RKO (cell line): ENCODE measurements around the gene DNTT.

ENCODE experiments used
- DNase-seq: peaks from one replicate; pipeline ENCODE4 v3.0.0-alpha.2; 2016; ENCODE audit warnings: low spot score

DNTT gene

GRCh38 chr10:96309628-96310320 lies 5.5 kb downstream of the DNTT start:
- DNase-seq: no peak

DNA sequence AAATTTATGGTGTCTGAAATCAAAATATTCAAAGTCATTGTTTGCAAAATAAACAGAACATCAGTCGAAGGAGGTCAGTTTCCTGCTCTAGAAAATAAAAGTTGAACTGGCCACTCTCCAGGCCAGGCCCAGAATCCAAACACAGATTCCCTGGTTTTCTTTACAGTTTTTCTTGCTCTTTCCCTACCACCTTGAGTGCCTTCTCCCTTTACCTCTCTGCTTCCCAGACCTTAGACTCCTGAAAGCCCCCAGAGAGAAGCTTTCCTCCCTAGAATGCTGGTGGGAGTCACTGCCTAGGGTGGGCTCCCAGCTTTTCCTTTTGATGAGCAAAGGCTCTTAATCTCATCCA lies 6.1 kb downstream of the DNTT start:
- no peak for DNase-seq

- no peak for DNase-seq
Observed at GRCh38 chr10:96311180-96311715, 7.0 kb downstream of the DNTT start.

GRCh38 chr10:96313344-96313743 lies 9.1 kb downstream of the DNTT start:
- no peak for DNase-seq

GRCh38 chr10:96317067-96317833 lies 13.0 kb downstream of the DNTT start:
- no peak for DNase-seq

DNA sequence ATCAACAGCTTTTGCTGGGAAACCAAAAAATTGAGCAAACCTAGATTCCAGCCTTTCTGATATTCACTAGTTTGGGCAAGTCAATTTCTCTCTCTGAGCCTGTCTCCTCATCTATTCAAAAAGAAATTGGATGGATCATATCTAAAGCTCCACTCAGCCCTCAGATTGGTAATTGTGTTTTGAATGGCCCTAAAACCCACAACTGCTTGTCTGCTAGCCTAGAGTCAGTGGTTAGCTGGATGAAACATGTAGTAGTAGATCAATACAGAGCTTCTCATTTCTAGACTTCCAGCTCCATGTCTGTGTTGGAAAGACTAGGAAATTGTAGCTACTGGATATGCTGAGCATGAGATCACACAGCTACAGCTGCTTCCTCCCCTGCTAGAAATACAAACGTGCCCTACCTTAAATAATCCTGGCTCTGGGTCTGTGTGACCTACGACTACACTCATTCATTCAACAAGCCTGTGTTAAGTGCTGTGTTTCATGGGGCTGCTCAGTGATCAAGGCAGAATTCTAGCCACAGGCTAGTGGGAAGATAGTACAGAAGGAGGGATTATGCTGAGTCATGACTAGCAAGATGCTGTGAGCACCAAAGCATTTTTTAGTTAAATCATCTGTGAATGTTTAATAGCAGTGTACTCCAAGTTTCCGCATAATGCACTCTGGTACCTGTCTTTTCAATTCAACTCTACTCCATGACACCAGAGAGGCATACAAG lies 15.7 kb downstream of the DNTT start:
- no peak for DNase-seq

DNA sequence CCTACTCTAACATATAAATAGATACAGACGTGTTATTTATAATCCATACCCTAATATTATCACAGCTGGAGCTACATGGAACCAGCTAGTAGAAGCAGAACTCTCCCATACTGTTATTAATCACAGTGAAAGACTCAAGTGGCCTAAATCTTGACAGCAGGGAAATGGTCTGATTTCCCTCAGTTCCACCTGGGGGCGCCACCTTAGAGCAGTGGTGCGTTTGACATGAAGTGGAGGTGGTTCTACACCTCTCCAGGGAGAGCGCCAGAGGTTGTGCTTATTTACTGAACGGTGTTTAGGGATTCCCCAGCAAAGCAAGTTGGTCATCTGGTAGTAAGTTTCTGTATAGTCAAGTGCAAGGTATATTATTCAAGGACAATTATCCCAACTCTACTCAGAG lies 17.6 kb downstream of the DNTT start:
- DNase-seq: no peak

DNA sequence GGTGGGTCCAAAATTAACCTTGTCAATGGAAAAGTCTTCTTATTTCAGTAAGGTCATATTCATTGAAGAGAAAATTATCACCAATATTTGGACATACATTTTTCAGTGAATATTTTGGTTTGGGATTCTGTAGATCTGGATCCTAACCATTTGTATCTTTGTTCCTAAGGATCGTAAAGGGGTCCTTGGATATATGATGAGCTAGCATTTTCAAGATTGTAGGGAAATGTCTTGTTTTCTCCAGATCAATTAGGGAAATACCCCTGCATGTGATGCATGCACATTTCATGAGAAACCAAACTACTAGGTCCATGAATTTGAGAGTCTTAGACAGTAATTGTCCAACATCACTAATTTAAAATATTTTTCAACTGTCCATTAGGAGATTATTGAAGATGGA lies 18.0 kb downstream of the DNTT start:
- no peak for DNase-seq

DNA sequence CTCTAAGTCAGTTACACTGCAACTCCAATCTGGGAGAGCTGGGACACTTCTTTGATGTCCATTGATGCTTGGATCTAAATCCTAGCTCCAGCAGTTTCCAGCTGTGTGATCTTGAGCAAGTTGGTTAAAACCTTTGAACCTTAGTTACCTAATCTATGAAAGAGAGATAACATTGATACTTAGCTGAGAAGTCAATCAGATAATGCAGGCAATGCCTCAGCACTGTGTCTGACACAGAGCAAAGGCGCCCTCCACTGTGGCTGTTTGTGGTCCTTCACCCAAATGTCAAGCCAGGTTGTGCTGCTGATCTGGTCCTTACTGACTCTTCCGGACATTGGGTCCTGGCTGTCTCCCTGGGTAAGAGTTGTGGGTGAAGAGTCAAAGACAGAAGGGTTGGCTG lies 20.2 kb downstream of the DNTT start:
- DNase-seq: no peak

DNA sequence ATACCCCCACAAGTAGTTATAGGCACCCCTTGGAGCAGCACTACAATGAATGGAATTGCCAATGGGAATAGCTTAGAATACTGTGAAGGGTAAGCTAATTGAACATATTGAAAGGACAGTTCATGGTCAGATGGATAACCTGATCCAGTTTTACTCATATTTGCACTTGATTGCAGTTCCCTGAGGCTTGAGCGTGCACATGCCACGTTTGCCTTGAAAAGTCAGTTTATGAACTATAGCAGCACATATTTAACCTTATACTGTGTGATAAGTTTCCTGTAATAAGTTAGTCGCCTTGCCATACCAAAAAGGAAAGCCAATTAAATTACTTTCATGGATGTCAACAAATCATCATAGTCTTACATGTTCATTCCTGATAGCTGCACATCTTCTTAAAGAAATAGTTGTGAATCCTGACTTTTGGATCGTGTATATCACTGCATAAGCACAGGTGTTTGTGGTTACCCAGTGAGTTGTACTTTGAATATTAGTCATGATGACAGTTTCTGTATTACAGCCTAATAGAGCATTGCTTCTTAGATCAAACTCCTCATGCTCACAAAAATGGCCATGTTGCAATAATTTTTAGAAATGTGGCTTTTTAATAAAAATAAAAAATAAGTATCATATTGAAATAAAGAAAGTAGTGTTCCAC lies 21.6 kb downstream of the DNTT start:
- peak; percentile 4 for DNase-seq

DNA sequence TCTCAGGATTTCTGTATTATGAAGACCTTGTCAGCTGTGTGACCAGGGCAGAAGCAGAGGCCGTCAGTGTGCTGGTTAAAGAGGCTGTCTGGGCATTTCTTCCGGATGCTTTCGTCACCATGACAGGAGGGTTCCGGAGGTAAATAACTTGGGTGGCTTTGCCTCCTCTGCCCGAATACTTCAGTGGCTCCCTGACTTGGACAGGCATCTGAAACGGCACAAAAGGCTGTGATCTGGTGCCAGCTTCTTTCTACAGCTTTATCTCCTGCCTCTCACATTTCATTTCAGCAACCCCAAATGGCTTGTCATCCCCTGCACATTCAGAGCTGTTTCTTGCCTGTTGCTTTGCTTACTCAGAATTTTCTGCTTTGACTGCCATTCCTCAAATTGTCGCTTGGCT lies 23.2 kb downstream of the DNTT start:
- DNase-seq: no peak

GRCh38 chr10:96333101-96333500 lies 28.9 kb downstream of the DNTT start:
- no peak for DNase-seq

GRCh38 chr10:96334616-96335526 lies 30.6 kb downstream of the DNTT start:
- peak; percentile 54 for DNase-seq

GRCh38 chr10:96337106-96337505 lies 32.9 kb downstream of the DNTT start:
- no peak for DNase-seq

DNA sequence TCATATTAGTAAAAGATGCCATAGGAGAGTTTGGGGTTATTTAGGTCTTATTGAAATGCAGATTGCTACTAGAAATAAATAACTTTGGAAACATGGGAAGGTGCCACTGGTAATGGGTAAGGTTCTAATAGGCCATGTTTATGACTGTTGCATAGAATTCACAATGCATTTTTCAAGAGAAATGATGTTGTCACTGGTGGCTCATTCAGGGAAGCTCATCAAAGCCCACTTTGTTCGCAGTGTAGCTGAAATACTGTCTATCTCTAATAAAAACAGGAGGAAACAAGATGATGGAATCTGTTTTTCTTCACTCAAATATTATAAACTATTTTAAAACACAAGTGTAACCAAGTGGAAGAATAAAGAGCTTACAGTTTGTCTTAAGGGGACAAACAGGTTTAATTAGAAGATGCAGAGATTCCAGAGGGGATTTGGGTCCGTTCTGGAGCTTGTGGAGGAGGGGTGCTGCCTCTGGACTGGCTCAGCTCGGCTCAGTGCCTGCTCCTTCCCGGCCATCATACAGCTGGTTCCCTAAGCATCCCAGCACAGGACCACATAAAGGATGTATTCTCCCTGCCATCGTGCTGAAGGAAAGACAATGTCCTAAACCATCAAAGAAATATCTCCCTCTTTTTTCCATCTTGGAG lies 34.2 kb downstream of the DNTT start:
- no peak for DNase-seq

GRCh38 chr10:96339383-96339782 lies 35.1 kb downstream of the DNTT start:
- no peak for DNase-seq

DNA sequence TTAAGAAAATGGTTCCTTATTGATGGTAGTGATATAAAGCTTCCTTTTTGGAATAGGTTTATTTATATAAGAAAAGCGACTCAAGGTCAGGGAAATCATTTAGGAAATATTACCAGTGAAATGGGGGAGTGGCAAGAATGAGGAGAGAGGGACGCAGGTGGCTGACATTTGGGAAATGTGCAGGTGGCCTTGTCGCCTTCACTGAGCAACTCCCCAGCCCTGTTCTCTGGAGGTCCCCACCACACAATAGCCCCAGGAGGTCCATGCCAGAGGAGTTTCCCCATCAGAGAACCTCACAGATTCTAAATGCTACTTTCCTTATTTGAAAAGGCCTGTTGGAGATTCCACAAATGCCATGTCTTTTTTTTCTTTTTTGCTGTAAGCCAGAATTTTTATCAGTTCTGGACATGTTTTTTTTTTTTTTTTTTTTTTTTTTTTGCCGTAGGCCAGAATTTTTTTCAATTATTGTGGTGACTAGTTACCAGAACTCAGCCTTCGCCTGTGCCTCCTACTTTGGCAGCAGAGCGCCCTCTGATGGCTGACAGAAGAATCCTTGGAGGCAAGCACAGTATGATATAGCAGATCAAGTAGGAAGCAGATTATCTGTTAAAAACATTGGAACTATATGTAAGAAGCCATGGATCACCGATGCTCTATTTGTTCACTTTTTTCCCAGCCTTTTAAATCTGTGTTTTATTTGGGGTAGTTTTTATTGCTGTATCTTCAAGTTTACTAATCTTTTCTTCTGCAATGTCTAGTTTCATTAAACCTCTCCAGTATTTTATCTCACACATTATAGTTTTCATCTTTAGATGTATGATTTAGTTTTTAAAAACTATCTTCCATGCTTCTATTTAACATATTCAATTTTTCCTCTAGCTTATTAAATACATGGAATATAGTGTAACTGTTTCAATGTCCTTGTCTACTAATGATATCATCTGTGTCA lies 36.0 kb downstream of the DNTT start:
- peak; percentile 73 for DNase-seq

DNA sequence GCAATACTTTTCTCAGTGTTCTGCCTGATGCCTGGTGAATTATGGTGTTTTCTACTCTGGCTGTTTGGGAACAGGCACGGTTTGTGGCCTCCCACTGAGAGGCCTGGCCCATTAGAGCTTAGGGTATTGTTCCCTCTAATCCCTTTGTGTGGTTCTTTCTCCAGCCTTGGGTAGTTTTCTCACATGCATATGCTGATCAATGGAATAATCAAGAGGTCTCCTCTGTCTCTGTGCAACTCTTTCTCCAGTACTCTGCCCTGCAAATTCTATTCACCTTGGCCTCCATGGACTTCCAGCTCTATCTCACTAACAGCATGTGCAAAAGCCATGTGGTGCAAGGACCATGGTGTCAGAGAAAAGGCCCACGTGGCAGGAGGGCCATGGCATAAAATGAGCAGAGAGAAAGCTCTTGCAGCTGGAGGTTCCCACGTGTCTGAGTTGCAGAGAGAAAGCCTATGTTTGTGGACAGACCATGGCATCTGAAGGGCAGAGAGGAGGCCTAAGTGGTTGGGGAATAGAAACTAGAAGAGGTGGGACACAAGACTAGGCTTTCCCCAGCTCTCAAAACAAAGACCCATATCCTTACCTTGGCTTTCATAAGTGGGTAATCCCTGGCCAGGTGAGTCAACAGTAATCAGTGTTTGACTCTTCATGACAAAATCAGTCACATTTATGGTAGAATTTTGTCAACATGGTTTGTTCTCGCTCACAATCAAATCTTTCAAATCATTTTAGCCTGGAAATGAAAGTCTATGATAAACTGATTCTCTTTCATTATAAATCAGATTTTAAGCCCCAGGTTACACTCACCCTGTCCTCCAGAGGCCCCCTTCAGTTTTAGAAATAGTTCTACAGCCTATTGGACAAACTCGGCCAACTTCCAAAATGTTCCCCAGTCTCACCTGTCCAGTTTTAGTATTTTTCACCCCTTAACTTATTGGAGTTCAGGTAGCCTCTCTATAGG lies 37.3 kb downstream of the DNTT start:
- DNase-seq: no peak
